Activated gamma-delta T cell treated with Interleukin-2 at 50 U/mL for 16 hours (primary cell): Measurements from ENCODE around the gene IQCH.
A peak's percentile ranks its signal among the peaks of the same experiment; 100 is the strongest.

Experiments
- DNase-seq: peaks from one replicate; pipeline ENCODE4 v3.0.0-alpha.2; 2020

The IQCH gene

GRCh38 chr15:67303490-67304363 is 49.1 kb downstream of the IQCH start:
- DNase-seq: peak; percentile 23

GRCh38 chr15:67304778-67305177 is 50.2 kb downstream of the IQCH start:
- no peak for DNase-seq

- no peak for DNase-seq
These were observed 50.9 kb downstream of the IQCH start for GRCh38 chr15:67305506-67305905.

GRCh38 chr15:67307156-67307555 is 52.6 kb downstream of the IQCH start:
- no peak for DNase-seq

GRCh38 chr15:67307889-67308597 is 53.5 kb downstream of the IQCH start:
- DNase-seq: no peak

- DNase-seq: no peak
These were observed 57.1 kb downstream of the IQCH start for GRCh38 chr15:67311731-67312130.

DNA sequence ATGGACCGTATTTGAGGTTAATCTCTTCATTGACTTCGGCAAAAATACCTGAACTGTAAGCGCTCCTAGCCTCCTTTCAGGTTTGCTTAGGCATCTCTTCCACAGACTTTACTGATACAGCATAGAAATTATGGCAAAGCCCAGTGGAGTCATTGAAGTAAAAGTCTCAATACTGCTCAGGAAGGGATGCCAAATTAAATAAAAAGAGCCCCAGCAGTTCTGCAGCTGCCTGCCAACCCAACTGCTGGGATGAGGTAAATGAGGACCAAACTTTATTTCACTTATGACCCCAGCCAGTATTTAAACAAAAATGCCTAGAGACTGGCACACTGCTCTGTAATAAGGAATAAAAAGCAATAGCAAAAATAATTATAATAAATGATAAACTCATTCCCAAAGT is 65.4 kb downstream of the IQCH start:
- DNase-seq: no peak

GRCh38 chr15:67321352-67321751 is 66.8 kb downstream of the IQCH start:
- DNase-seq: no peak

- no peak for DNase-seq
These were observed 67.9 kb downstream of the IQCH start for GRCh38 chr15:67322481-67322880.

- no peak for DNase-seq
These were observed 72.7 kb downstream of the IQCH start for GRCh38 chr15:67327312-67327711.

DNA sequence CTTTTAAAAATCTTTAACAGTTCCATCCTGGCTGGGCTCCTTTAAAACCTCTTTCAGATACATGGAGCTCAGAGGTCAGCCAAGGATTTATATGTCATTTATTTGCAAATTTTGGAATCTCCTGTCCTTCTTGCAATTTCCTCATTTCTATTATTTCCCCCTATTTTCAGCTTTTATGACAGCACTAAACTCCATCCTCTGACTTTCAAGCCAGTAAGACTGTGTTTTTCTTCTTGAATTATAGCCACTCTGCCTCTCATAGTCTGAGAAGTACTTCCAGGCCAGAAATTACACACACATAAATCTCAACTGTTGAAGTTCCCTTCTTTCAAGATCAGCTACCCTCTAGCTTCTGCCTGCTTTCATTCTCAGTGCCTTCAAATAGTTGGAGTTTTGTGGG is 73.2 kb downstream of the IQCH start:
- no peak for DNase-seq

GRCh38 chr15:67329984-67330733 is 75.6 kb downstream of the IQCH start:
- no peak for DNase-seq

- no peak for DNase-seq
These were observed 77.1 kb downstream of the IQCH start for GRCh38 chr15:67331676-67332075.

GRCh38 chr15:67335026-67335425 is 80.4 kb downstream of the IQCH start:
- no peak for DNase-seq

GRCh38 chr15:67335534-67336222 is 81.1 kb downstream of the IQCH start:
- DNase-seq: no peak

GRCh38 chr15:67340630-67341029 is 86.0 kb downstream of the IQCH start:
- DNase-seq: no peak

GRCh38 chr15:67341539-67341938 is 87.0 kb downstream of the IQCH start:
- no peak for DNase-seq

DNA sequence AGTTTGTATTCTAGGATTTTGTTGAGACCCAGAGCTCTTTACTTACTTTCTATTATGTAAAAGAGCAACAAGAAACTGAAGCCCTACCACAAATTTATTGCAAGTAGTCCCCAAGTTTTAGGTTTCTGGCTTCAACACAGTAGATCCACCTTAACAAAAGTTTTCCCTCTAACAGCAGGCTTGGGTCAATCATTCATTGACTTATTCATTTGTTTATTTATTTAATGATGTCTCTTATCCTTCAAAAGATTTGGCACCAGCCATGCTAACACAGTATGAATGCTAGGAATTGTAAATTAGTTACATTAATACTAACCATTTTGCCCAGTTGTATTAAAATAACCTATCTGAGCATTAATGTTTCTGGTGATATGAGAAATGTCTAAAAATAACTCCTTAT is 88.6 kb downstream of the IQCH start:
- DNase-seq: no peak

- DNase-seq: no peak
These were observed 95.0 kb downstream of the IQCH start for GRCh38 chr15:67349634-67350033.

GRCh38 chr15:67350042-67350441 is 95.5 kb downstream of the IQCH start:
- DNase-seq: no peak

DNA sequence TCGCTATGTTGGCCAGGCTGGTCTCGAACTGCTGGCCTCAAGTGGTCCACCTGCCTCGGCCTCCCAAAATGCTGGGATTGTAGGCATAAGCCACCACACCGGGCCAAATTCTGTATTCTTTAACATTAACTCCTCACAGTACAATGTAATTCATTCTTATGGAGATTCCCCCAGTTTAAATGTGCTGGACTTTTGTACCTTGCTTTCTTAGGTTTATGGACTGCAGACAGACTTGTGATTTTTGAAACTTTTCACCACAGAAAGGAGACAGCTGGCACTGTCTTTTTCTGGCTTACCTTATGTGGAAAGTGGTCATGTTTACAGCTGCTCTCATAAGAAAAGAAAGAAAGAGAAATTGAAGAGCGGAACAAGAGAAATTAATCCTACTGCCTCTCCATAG is 103.8 kb downstream of the IQCH start:
- DNase-seq: no peak

DNA sequence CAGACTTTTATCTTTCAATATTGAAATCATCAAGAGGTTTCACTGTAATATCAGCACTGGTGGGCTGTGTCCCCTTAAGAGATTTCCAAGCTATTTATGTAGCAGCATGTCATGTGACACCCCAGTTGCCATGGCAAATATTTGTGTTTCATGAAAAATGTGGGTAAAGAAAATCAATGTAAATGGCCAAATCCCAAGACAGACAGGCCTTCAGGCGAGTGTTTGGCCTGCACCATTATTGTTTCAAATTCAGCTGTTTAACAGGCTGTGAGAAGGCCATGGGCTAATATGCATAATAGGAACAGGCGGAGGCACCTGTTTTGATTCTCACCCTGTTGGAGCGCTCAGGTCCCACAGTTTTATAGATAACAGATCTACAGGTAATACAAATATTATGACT is 104.2 kb downstream of the IQCH start:
- no peak for DNase-seq
